GM19468 (cell line): ENCODE measurements around the gene RPS16.

Source experiments
- ATAC-seq: cut with Tn5 transposase; IDR thresholded peaks from one replicate; pipeline ENCODE4 v1.9.1; 2021; ENCODE audit warnings: mild to moderate bottlenecking, moderate library complexity, moderate number of reproducible peaks; ENCODE audit not compliant: unreplicated experiment; ENCODE audit errors: extremely low read depth

The RPS16 gene

DNA sequence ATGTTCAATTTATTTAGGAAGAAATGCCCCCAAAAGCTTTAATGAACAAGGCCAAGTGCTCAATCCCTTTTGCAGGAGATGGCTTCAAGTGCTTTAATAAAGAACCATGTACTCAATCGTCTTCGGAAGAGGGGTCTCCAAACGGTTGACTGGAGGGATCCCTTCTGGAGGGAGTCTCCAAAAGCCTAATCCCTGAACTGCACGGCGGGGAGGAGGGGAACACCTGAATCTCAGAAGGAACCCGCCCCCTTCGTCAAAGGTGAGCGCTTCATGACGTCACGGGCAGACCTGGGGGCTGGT lies 45.3 kb downstream of the RPS16 start:
- no peak for ATAC-seq

DNA sequence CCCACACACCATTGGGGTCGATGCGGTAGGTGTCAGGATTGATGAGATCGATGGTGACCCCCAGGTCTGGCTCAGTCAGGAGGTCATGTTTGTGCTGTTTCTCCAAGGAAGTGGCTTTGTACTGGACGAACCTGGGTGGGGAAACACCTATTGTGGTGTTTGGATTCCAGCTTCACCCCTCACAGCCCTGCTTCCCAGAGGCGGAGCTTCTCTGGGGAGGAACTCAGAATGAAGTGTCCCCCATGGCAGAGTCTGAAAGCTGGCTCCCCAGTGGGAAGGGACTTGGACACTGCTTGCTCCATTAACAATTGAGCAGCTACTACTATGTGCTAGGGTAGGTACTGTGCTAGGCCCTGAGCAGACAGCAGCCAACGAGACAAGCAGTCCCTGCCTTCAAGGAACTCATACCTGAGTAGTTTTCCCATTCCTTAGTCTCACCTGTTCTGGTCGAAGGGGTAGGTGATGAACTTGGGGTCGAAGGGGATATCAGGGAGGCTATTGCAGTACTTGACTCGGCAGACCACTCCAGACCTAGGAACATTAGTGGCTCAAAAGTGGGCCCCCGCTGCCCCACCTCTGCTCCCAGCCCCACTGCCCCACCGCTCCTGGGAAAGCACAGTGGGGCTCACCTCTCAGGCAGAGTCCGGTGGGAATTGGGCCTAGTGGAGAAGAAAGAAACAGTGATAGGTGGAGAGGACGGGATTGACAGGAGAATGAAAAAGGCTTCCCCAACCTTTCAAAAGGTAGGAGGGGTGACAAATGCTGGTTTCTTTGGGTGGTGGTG lies 45.9 kb downstream of the RPS16 start:
- no peak for ATAC-seq

DNA sequence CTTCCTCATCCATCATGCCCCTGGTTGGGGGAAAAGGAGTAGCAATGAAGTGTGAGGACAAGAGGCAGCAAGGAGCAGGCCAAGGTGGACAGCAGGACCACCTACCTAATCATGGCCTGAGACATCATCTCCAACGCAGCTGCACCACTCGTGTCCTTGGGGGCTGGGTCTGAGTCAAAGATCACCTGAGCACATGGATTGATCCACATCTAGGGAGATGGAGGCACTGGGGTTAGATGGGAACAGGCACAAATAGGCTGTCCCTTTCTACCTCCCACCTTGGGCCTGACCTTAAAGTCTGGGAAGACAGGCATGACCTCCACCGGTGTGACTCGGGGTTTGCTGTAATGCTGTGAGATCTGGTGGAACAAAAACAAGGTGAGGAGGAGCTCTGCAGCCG lies 47.1 kb downstream of the RPS16 start:
- no peak for ATAC-seq

DNA sequence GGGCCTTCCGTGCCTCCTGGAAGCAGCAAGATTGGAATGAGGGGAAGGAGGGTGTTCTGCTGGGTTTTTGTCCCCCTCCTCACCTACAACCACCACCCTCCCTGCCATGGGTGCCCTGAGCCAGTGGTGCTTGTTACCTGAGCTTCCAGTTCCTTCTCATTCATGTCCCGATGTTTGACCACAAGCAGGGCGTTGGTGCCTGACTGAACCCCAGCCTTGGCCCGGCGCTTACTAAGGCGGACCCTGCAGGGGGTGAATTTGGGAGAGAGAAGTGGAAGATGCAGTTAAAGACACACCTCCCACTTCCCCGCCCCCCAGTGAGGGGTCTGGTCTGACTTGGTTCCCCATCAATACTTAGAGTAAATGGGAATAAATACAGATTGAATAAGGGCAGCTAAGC lies 49.2 kb downstream of the RPS16 start:
- no peak for ATAC-seq

DNA sequence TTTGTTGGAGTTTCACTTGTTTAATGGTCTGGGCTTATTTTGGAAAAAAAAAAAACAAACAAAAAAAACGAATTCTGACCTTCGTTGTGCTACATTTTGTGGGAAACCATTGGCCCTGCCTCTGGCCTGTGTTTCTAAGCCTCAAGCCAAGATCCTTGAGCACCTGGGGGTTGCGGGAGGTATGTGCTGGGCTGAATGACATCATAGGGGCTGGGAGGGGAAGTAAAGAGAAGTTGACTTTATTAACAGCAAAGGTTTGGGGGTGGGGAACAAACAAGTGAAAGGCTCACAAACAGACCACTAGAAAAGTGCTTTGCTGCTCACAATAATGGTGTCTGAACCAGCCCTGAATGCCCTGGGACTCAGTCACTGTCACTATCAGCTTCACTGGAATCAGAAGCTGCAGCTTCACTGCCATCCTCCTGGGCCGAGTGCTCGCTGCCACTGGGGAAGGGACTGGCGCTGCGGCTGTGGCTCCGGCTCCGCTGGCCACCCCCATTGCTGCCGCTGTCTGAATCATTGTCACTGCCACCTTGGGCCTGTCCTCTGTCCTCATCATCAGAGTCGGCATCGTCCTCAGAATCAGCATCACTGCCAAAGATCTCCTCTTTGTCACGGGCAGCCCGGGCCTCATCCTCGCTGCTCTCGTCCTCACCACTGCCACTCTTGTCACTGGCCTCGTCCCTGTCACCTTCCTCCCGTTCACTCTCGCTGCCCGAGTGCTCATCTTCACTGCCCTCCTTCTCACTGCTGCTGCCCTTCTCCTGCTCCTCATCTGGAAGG lies 49.9 kb downstream of the RPS16 start:
- no peak for ATAC-seq

DNA sequence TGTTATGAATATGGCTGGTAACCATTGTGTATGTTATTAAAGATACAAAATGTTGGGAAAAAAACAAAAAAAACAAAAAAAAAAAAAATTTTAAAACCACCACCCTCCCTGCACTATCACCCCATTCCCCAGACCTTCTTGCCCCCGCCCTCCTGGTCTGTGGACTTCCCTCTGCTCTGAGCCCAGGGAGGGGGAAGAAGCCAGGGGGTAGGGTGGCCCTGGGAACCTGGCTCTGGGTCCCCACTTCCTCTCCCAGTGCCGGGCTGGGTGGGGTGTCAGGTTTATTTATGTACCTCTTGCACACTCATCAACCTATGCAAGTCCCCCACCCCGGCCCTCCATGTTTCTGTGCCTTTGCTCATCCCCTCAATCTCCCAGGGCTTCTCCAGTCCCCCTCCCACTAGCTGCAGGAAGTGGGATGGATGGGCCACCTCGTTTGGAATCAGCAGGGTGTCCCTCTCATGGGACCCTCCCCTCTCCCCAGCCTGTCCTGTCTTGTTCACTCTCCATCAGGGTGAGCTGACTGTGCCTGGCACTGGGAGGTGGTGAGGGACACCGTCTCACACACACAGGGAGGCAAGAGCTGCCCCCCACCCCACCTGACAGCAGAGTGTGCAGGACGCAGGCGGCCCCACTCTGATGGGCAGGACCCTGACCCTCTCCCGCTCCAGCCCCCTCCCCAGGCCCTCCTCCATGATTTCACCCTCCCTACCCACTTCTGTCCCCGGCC lies 50.7 kb downstream of the RPS16 start:
- no peak for ATAC-seq
